SK-N-MC (cell line): ENCODE results near the gene ANGPTL2.

Source experiments
- EZH2 ChIP-seq: fragments of 200-600 bp; sonication (generic); IDR thresholded peaks from one replicate; pipeline ENCODE4 v1.6.1; 2017; ENCODE audit warnings: antibody characterized with exemption
- FOXP2 ChIP-seq: optimal IDR thresholded peaks from 2 replicates; pipeline ENCODE3; 2011; ENCODE audit warnings: mild to moderate bottlenecking, moderate library complexity; ENCODE audit not compliant: insufficient read depth; ENCODE audit errors: extremely low read length, control extremely low read depth
- POLR2AphosphoS5 ChIP-seq: IDR thresholded peaks from 2 replicates; pipeline ENCODE4 v1.6.1; 2012; ENCODE audit warnings: mild to moderate bottlenecking, low read depth, low read length, borderline replicate concordance

DNA sequence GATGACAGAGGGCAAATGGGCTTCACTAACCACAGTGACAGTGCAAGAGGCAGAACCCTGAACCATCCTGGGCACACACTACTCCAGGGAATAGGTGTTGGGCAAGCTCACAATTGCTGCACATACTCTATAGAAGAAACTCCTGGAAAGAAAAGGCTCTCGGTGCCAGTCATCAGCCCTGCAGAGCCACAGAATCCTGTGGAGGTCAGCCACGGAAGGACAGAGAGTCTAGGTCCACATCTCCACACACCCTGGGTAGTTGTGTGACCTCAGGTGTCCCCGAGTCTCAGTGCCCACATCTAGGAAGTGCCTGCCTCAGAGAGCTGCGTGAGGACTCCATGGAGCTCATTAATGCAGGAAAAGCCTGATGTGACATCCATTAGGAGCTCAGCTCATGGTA lies 16.0 kb upstream of the ANGPTL2 start:
- no peak for TF ChIP-seq POLR2AphosphoS5
- TF ChIP-seq EZH2 = no peak
- TF ChIP-seq FOXP2 = no peak
